ENCODE data around the gene TANC1.

TANC1 gene

DNA sequence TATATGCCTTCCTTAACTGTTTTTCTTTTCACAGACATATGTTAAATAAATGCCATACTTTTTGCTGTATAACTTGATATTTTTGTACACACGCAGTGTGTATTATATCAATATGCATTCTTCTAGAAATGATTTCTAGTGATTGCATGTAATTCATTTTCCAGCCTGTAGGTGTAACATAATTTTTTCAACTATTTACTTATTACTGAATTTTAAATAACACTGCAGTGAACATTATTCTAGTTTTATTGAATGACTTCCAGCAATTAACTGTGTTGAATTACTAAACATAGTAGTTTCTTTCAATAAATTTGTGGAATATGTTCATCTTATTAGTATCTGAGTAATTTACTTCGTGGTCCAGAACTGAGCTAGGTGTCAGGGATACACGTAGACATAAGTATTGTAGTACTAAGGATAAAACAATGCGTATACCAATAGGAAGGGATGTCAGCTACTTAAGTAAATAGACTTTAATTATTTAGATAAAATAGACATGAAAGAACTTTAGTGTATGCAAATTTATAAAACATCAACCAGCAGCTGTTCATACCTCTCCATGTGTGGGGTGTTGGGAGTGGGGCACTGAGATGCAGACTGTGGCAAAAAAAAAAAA, 28.0 kb downstream of the TANC1 start:
- no peak for DNase-seq

DNA sequence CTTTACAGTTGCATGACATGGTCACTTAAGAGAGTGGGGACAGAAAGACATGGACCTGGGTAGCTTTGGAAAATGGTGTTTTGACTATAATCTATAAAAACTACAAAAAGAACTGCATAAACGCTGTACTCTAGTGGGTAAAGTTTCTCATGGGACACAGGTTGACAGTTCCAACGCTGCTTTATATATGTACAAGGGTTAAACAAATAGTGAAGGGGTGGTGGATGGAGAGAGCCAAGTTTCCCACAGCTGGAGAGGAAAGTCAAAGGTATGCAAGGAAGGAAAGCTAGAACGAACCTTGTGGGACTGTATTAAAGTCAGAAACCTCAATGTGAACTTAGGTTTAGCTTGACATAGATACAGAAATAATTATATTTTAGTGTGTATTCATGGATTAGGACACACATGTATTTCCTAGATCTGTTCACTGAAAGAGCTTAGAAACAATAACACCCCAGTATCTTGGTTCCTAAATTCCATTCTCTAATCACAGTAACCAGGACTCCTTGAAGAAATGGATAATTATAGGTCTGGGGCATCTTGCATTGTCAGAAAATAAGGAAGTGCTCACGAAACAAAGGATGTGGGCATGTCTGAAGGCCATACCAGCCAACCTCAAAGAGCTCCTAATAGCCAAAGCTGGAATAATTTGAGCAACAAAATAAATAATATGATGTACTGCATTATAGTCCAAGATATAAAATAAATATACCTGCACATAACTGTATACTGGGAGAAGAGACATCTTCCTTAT, 28.8 kb downstream of the TANC1 start:
- DNase-seq = no peak

DNA sequence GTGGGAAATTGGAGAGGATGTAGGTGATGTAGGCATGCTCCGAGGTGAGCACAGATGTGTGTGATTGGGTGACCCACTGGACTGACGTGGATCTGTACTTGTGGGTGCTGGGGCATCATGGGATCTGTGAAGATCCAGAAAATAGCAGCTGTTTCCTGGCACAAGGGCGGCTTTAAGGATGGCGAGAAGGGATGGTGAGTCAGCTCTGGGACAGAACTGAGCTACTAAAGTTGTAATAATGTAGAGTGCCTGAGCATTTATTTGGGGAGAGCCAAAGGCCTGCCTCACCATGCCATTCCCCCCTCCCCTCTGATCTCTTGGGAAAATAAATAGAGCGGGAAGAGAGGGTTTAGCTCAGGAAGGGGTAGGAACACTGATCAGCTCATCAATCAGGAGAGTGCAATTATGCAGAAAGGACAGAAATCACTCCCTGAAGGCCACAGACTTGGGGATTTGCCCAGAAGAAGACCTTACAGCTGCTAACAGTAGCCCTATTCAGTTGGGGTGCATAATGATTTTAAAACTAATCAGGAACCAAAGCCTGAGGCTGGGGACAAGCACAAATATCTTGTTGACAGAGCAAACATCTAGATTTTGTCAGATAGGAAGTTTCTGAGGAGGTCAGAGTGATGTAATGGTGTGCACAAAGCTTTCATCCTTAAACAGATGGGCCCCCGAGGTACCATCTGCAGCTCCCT, 30.3 kb downstream of the TANC1 start:
- DNase-seq = no peak

DNA sequence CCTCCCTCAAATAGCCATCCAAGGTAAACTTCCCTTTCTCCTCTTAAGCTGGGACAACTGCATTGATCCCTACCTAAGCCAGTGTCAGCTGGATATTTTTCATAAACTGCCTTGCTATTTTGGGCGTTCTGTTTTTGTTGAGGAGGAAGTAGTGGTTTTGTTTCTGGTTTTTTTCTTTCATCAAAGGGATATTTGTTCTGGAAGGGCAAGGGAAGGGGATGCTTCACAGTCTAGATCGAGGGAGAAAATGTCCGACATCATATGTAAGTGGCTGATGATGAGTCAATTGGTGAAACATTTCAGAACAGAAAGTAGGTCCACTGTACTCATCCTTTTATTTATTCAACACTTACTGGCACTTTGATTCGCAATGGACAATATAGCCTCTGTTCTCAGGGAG, 31.0 kb downstream of the TANC1 start:
- no peak for DNase-seq

DNA sequence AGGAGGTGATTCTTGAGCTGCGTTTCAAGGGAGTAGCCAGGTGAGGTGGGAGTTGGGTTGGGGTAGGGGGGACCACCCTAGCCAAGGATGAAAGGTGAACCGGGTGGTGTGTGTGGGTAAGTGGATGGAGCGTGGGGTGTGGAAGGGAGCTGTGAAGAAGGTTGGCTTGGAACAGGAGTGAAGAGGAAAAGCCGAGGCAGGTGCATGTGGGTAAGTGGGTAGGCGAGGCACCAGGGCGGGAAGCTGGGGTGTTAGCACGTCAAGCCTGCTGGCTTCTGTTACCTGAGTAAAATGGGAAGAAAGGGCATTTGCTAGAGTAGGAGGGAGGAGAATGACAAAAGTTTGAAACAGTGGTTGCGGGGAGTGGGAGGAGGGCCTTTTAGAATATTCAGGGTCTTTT, 31.6 kb downstream of the TANC1 start:
- DNase-seq = no peak

DNA sequence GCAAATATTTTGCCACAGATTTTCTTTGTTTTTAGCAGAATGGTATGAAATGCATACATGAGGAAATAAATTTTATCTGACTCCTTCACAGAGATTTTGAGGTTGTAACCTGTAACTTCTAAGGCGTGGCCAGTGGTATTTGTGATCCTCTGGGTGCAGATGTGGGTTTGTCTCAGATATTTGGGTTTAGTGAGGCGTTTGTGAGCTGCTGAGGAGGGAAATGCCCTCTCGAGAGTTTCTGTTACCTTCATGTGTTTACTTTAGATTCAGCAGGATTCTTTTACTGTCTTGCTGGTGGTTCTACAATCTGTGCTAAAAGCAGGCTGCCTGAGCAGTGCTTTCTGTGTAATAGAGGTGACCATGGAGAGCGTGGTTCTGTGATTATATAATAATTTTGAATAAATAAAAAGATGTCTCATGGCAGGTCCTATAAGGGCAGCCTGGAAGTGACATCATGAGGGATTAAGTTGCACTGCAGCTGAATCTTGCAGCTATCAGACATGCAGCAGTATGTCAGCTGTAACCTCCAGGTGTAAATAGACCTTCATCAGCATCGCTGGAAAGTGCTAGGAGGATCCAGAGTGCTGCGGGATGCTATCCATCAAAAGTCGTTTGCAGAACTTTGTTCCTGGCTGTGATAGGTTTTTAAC, 34.1 kb downstream of the TANC1 start:
- DNase-seq = no peak

DNA sequence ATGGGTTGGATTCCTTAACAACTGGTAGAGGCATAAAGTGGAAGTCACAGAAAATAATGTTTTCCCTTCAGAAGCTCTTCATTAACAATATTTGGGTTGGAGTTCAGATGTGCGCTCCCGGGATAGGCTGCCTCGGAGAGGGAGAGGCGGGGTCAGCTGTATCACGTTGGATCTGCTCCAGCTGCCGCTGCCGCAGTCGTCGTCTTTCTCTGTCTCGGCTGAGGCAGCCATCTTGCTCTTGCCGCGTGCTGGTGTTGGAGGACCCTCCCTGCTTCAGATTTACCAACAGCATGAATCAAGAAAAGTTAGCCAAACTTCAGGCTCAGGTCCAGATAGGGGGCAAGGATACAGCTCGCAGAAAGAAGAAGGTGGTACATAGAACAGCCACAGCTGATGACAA, 35.1 kb downstream of the TANC1 start:
- no peak for DNase-seq

DNA sequence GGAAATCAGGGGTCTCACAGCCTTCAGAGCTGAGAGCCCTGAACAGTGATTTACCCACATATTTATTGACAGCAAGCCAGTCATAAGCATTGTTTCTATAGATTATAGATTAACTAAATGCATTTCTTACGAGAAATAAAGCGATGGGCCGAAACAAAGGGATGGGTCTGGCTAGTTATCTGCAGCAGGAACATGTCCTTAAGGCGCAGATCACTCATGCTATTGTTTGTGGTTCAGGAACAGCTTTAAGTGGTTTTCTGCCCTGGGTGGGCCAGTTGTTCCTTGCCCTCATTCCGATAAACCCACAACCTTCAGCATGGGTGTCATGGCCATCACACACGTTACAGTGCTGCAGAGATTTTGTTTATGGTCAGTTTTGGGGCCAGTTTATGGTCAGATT, 36.4 kb downstream of the TANC1 start:
- DNase-seq = no peak

DNA sequence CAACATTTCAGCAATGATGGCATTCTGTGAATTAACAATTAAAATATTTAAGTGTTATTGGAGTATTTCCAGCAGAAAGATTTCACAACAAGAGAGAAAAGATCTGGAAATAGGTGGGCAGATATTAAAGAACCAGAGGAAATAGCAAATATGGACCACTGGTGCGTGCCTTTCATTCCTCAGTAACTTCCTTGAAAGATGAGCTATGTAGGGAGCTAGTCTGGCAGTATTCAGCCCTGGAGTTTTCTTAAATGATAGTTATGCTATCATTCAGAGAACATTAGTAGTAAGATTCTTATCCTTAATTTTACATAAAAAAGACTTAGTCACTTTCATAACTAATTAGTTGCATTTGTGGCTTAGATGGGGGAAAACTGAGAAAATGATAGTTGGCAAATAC, 41.5 kb downstream of the TANC1 start:
- no peak for DNase-seq

DNA sequence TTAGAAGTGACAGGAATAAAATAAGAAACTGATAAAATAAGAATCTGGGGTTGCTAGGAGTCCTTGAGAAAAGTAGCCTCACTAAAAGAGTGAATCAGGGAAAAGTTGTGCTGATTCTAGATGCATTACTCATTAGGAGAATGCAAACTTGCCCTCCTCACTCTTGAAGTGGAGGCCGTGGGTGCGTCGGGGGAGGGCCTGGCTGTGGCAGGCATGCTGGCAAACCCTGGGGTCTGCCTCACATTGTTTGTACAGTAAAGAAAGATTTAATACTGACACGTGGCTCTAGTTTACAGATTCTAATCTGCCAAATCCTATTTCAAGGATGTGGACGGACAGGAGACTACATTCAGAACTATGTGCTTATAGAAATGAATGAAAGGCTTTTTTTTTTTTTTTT, 41.9 kb downstream of the TANC1 start:
- no peak for DNase-seq

DNA sequence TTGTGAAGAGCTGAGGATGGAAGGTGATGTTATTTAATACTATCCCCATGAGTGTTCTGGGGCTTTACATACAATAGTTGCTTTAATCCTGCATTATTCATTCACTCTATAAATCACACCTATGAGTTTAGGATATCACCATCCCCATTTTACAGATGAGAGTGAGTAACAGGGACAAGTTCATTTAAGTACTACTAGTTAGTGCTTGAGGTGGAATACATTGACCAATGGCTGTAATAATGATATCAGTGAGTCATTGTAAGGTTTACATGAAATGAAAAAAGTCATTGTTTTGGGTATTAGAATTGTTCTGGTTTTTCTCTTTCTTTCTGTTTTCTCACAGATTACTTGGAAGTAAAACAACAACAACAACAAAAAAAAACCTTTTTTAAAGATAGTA, 42.5 kb downstream of the TANC1 start:
- no peak for DNase-seq

DNA sequence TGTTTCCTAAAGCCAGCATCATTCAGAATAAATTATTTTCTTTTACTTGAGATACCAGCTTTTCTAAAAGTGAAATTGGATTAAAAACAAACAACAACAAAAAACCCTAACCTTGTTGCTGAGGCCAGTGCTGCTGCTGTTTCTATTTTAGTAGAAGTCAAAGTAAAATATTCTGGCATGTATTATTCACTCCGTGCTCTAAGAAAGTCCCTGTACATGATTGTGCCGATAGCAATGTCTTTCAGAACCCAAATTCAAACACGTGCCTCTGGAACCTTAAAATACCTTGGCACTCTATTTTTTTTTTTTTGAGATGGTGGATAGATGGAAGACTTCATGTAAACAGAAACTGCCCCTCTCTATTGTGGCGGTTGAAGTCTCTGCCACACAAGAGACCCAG, 43.7 kb downstream of the TANC1 start:
- no peak for DNase-seq

DNA sequence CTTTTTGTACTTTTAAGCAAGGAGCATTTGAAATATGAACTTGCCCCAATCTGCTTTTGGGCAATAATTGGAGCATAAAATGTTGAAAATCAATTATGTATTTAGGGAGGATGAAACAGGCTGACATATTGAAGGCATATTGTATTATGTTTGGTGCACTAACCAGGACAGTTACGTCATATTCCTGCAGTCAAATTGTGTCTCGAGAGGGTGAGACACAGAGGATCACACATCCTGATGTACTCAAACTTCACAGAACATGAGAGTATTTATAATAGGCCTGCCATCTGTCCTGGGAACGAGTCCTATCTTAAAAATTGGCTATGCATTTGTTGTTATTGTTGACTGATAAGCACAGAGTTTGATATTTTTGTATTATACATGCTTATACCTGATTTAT, 44.7 kb downstream of the TANC1 start:
- no peak for DNase-seq

DNA sequence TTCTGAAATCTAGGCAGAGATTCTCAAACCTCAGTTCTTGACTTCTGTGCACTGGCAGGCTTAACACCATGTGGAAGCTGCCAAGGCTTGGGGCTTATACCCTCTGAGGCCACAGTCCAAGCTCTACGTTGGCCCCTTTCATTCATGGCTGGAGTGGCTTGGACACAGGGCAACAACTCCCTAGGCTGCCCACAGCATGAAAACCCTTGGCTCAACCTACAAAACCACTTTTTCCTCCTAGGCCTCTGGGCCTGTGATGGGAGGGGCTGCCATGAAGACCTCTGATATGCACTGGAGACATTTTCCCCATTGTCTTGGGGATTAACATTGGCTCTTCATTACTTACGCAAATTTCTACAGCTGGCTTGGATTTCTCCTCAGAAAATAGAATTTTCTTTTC, 46.7 kb downstream of the TANC1 start:
- no peak for DNase-seq

DNA sequence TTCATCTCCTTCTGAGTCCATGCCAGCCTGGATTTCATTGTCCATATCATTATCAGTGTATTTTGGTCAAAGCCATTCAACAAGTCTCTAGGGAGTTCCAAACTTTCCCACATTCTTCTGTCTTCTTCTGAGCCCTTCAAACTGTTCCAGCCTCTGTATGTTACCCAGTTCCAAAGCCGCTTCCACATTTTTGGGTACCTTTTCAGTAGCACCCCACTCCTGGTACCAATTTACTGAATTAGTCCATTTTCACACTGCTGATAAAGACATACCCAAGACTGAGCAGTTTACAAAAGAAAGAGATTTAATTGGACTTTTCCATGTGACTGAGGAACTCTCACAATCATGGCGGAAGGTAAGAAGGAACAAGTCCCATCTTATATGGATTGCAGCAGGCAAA, 47.4 kb downstream of the TANC1 start:
- no peak for DNase-seq

DNA sequence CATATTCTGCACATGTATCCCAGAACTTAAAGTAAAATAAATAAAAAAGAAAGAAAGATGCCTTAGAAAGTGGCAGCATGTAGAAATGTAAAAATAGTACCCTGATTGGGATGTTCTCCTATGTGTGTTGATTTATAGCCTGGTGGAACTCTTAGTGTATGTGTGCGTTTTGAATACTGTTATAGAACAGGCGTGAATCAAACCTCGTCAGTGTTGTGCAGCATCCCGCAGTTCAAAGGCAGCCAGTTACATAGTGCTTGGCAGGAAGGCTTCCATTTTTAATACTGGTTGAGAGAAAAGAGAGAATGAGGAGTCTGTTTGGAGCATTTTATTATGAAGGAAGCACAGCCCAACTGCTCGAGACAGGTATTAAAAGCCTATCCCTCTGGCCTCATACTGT, 49.4 kb downstream of the TANC1 start:
- DNase-seq = no peak

DNA sequence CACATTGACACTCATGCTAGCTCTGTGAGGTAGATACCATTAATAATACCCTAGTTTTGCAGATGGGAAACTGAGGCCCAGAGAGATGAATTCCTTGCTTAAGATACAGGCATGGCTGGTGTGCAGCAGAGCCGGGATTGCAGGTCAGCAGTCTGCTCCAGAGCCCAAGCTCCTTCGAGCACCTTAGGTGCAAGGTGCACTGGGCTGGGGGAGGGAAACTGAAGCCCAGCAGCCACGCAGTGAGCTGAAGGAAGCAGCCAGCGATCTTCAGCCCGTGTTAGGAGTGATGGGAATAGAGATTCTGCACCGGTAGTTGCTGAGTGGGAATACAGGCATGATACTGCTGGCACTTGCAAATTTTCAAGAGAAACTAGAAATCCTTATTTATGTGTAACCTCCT, 50.6 kb downstream of the TANC1 start:
- DNase-seq = no peak

DNA sequence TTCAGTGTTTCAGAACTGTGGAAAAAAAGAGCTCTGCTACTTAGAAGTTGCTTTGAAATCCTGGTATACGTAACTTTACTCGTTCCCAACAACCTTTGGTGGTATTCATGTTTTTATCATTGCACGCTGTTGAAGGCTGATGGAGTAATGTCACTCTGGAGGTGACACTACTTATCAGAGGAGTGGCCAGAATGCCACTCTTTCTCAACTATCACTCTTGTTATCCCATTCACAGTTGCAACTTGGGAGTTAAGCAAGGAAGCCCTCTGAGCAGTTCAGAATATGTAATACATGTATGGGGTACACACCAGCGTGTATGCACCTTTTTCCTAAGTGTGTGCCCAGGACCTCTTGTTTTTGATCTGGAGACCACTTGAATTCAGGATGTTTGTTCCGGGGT, 53.6 kb downstream of the TANC1 start:
- DNase-seq = no peak

DNA sequence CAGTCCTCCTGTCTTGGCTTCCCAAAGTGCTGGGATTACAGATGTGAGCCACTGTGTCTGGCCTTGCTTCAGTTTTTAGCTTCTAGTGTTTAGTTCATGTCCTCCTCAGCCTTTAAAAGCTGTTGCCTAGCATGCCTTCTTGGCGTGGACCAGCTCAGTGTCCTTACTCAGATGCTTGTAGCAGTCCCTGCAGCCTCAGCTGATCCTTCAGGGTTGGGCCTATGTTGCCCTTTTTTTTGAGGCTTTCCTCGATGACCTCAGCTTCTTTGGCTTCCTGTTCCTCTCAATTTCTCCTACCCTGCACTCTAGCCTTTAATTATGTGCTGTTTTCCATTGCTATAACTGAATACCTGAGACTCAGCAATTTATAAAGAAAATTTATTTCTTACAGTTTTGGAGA, 57.7 kb downstream of the TANC1 start:
- no peak for DNase-seq

DNA sequence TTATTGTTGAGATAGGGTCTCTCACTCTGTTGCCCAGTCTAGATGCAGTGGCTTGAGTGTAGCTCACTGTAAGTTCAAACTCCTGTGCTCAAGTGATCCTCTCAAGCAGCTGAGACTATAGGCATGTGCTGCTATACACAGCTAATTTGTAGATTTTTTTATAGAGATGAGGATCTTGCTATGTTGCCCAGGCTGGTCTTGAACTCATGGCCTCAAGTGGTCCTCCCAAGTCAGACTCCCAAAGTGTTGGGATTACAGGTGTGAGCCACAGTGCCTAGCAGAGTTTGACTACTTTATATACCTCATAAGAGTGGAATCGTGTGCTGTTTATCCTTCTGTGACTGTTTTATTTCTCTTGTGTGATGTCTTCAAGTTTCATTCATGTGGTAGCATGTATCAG, 60.3 kb downstream of the TANC1 start:
- DNase-seq = no peak

DNA sequence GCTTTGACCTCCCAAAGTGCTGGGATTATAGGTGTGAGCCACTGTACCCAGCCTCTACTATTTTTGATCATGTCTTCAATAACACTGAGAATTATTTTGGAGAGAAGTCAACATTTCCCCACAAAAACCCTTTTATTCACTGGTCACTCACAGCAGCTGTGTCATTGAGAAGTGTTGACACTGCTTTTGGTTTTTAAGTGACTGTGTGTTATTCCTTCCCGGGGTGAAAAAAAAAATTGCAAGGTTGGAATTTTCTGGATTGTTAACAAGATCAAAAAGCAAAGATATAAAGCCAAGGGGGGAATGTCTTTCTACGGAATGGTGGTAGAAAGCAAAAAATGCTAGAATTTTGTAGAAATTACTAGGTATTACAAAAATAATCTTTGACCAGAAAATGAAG, 61.5 kb downstream of the TANC1 start:
- DNase-seq = no peak

DNA sequence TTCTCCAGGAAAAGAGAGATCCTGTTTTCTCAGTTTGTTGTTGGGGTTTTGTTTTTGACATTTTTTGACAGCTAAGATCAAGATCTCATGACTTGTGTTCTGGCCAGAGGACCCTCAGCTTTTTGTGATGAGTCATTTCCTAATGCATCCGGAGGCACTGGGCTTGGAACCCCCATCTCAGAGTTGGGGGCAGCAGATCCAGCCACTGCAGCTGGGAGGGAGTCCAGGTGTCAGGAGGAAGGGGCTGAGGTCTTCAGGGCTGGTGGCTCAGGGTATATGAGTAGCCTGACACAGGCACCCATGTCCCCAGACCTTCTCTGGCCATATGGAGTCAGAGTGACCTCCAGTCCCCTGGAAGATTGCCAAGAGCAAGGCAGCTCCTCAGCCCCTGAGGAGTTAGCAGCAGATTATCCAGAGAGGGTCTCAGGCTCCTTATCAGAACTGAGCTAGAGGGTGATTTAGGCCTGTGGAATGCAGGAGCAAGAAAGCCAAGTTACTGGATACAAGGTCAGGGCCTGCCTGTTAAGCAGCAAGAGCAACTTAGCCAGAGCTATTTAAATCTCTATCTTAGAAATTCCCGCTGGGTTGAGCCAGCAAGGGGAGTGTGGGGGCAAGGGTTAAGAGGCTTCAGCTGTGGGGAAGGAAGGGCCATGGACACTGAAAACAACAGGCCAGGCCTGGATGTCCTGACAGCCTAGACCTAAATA, 62.4 kb downstream of the TANC1 start:
- DNase-seq = no peak

DNA sequence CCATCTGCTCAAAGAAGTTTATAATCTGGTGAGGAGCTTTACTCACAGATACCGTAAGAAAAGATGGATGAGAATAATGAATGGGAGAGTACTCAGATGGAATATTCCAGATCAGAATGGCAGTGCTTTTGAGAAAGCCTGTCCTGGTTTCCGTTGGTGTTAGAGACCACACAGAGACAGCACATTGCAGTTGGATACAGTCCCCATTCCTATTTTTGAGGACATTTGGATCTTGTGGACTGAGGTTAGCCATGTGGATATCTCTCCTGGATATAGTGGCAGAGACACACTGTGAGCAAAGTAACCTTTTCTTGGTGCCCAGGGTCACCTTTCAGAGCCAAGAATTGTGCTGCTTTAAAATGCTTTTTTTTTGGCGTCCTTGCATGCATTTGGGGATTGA, 63.7 kb downstream of the TANC1 start:
- DNase-seq = no peak

Data from CD4-positive, alpha-beta T cell treated with Interleukin-21 for 1 hour (primary cell).